ENCODE data around the gene CTSW.

- TF ChIP-seq CTCF (IDR thresholded peaks at IDR 0.05) (no peak), POLR2A (IDR thresholded peaks at IDR 0.05) (no peak), EP300 (IDR thresholded peaks at IDR 0.05; ENCODE audit: low read depth) (no peak)
These were observed 7.7 kb upstream of the CTSW start for GRCh38 chr11:65871811-65872548.

Data from transverse colon (tissue), 3 donors.